HepG2 (cell line): Measurements from ENCODE around the gene TAF6. TPM values are rescaled to one million over a fixed set of nuclear protein-coding genes. Genes with fewer than 3 reads are reported as not detected.

ENCODE experiments used
- CEBPB ChIP-seq: IDR thresholded peaks from 2 replicates; pipeline ENCODE4 v1.6.1; 2011; ENCODE audit warnings: low read depth, low read length, improper control_type of control experiment, borderline replicate concordance
- ELF3 ChIP-seq: IDR thresholded peaks from 2 replicates; pipeline ENCODE4 v1.6.1; 2016; ENCODE audit warnings: missing genetic modification reagents, missing compliant biosample characterization
- GATAD2A ChIP-seq: IDR thresholded peaks from 2 replicates; pipeline ENCODE4 v1.6.1; 2016
- NR2F1 ChIP-seq, 2 experiments: fragments of 450-650 bp in 1 of 2; formaldehyde crosslinking in 1 of 2; IDR thresholded peaks; 2 replicates each; pipeline versions ENCODE4 v1.5.0 to v1.6.1; 2016 to 2020; ENCODE audit warnings: mild to moderate bottlenecking in 1 of 2, missing compliant biosample characterization in 1 of 2, missing genetic modification reagents in 1 of 2, moderate library complexity in 1 of 2
- PHF21A ChIP-seq: sonication (generic); formaldehyde crosslinking; IDR thresholded peaks from 2 replicates; pipeline ENCODE4 v1.5.0; 2020; ENCODE audit warnings: mild to moderate bottlenecking, missing genetic modification reagents
- POGZ ChIP-seq: sonication (generic); formaldehyde crosslinking; IDR thresholded peaks from 2 replicates; pipeline ENCODE4 v1.4.0; 2020; ENCODE audit warnings: mild to moderate bottlenecking, missing genetic modification reagents
- POLR2G ChIP-seq: fragments of 200-400 bp; formaldehyde crosslinking; IDR thresholded peaks from 2 replicates; pipeline ENCODE4 v1.6.1; 2018; ENCODE audit warnings: mild to moderate bottlenecking, low read depth, low read length, moderate library complexity
- RORA ChIP-seq: sonication (generic); formaldehyde crosslinking; IDR thresholded peaks from 2 replicates; pipeline ENCODE4 v1.5.0; 2020; ENCODE audit warnings: mild to moderate bottlenecking, missing genetic modification reagents, moderate library complexity
- SMARCC2 ChIP-seq: fragments of 450-650 bp; IDR thresholded peaks from 2 replicates; pipeline ENCODE4 v1.6.1; 2017; ENCODE audit warnings: antibody characterized with exemption, mild to moderate bottlenecking
- SMYD3 ChIP-seq: sonication (generic); formaldehyde crosslinking; IDR thresholded peaks from 2 replicates; pipeline ENCODE4 v1.8.1; 2023; ENCODE audit warnings: mild to moderate bottlenecking, missing genetic modification reagents
- SRSF9 ChIP-seq: fragments of 200-400 bp; formaldehyde crosslinking; IDR thresholded peaks from 2 replicates; pipeline ENCODE4 v1.6.1; 2018; ENCODE audit warnings: borderline replicate concordance, mild to moderate bottlenecking, low read depth, low read length; ENCODE audit not compliant: insufficient read depth, poor library complexity, severe bottlenecking
- TAF15 ChIP-seq: fragments of 200-400 bp; formaldehyde crosslinking; IDR thresholded peaks from one replicate; pipeline ENCODE4 v1.6.1; 2018; ENCODE audit warnings: mild to moderate bottlenecking, low read depth, low read length; ENCODE audit not compliant: poor library complexity, severe bottlenecking
- ZNF24 ChIP-seq: fragments of 450-650 bp; IDR thresholded peaks from 2 replicates; pipeline ENCODE4 v1.6.1; 2017; ENCODE audit warnings: antibody characterized with exemption, mild to moderate bottlenecking
- ZNF331 ChIP-seq: sonication (generic); formaldehyde crosslinking; IDR thresholded peaks from 2 replicates; pipeline ENCODE4 v1.4.0; 2020; ENCODE audit warnings: missing genetic modification reagents
- ZNF44 ChIP-seq: sonication (generic); formaldehyde crosslinking; IDR thresholded peaks from 2 replicates; pipeline ENCODE4 v1.5.1; 2020; ENCODE audit warnings: mild to moderate bottlenecking, missing genetic modification reagents
- ZNF563 ChIP-seq: sonication (generic); formaldehyde crosslinking; IDR thresholded peaks from 2 replicates; pipeline ENCODE4 v1.8.0; 2022; ENCODE audit warnings: mild to moderate bottlenecking, moderate library complexity, missing genetic modification reagents
- ZNF644 ChIP-seq: IDR thresholded peaks from 2 replicates; pipeline ENCODE4 v1.6.1; 2016; ENCODE audit warnings: low read depth
- ZNF747 ChIP-seq: sonication (generic); formaldehyde crosslinking; IDR thresholded peaks from 2 replicates; pipeline ENCODE4 v1.8.1; 2023; ENCODE audit warnings: missing genetic modification reagents, mild to moderate bottlenecking, borderline replicate concordance
- polyA plus RNA-seq, 8 experiments: library from polyadenylated mRNA; depleted of rRNA in 3 of 8; stranded (reverse) in 7 of 8; unstranded in 1 of 8; fragments of >200 nt; fragmentation: Illumina TruSeq in 4 of 8; extraction: Trizol in 4 of 8; gene quantifications; 2 replicates each; pipeline versions ENCODE4 v1.2.1 to v1.2.3, GENCODE V29; 2011 to 2016; ENCODE audit warnings: low read depth in 4 of 8, missing spikeins in 1 of 8, mixed read lengths in 1 of 8; ENCODE audit not compliant: insufficient read depth in 1 of 8
- total RNA-seq, 5 experiments: library from RNA; depleted of rRNA; stranded (reverse); fragments of >200 nt; fragmentation: Illumina TruSeq; extraction: Trizol; gene quantifications; 2 replicates each; pipeline ENCODE4 v1.2.3, GENCODE V29; 2016; ENCODE audit warnings: low read depth in 1 of 5
- TF ChIP-seq, protein P1 (sequence below): sonication (generic); formaldehyde crosslinking; IDR thresholded peaks from 2 replicates; pipeline ENCODE4 v1.4.0; 2020; ENCODE audit warnings: missing genetic modification reagents
- TF ChIP-seq, protein P2 (sequence below): sonication (generic); formaldehyde crosslinking; IDR thresholded peaks from 2 replicates; pipeline ENCODE4 v1.8.0; 2022; ENCODE audit warnings: missing genetic modification reagents, mild to moderate bottlenecking, borderline replicate concordance
- TF ChIP-seq, protein P3 (sequence below): sonication (generic); formaldehyde crosslinking; IDR thresholded peaks from 2 replicates; pipeline ENCODE4 v1.4.0; 2020; ENCODE audit warnings: low read depth, missing genetic modification reagents

The TAF6 gene
- total and polyA plus RNA-seq, 2 of the 13 experiments (the other 11 are each of a cell fraction or from before 2014, with no cell fraction given), result 12.9 to 18.8 TPM

DNA sequence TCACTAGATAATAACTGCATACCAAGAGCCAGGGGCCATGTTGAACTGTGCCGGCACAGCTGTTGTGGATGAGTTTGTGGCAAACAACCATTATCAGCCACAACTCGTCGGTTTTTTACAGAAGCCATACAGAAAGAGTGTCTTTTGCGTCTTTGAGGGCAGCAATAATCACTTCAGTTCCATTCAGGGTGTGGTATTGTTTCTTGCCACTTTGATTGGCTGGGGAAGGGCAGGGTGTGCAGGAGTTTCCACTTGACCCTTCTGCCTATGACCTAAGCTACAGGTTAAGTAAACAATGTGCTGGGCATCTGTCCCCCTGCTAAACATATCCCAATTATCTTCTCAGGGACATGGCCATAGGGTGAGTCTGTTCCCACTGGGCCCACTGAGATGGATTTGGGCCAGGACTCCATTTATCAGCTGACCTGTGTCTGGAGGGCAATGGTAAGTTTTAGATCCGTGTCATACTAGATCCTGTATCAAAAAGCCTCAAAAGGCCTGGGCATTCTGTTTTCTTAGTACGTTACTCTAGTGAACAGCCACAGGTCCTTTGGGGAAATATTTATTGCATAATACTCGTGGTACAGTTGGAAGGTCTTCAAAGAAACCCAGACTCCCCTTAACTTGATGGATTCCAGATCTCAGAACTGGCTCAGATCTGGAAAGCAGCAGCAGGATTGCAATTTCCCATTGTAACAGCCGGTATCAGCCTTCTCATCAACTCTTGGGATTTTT is 53.5 kb downstream of the TAF6 start (continued):
- TF ChIP-seq NR2F1 (CRISPR knock-in tag; IDR thresholded peaks at IDR 0.05) (0 out of 4 replicates have a peak, but pooled peaks of 1 of the 2 experiments have one; percentile 14), SMYD3 (no peak), TAF15 (no peak), GATAD2A (no peak), SRSF9 (no peak), ZNF24 (no peak), ZNF563 (no peak), RORA (CRISPR knock-in tag) (no peak), POLR2G (peak; percentile 51; the same call in 1 of the 2 replicates), SMARCC2 (no peak), ZNF331 (CRISPR knock-in tag) (no peak), ZNF44 (CRISPR knock-in tag) (no peak), POGZ (CRISPR knock-in tag) (no peak), ZNF644 (CRISPR knock-in tag) (no peak), ZNF747 (no peak), CEBPB (peak; percentile 45; the same call in 1 of the 2 replicates), PHF21A (CRISPR knock-in tag) (no peak), ELF3 (no peak)
- TF ChIP-seq, protein P1, sequence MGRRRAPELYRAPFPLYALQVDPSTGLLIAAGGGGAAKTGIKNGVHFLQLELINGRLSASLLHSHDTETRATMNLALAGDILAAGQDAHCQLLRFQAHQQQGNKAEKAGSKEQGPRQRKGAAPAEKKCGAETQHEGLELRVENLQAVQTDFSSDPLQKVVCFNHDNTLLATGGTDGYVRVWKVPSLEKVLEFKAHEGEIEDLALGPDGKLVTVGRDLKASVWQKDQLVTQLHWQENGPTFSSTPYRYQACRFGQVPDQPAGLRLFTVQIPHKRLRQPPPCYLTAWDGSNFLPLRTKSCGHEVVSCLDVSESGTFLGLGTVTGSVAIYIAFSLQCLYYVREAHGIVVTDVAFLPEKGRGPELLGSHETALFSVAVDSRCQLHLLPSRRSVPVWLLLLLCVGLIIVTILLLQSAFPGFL (CRISPR knock-in tag), result no peak
- TF ChIP-seq, protein P2, sequence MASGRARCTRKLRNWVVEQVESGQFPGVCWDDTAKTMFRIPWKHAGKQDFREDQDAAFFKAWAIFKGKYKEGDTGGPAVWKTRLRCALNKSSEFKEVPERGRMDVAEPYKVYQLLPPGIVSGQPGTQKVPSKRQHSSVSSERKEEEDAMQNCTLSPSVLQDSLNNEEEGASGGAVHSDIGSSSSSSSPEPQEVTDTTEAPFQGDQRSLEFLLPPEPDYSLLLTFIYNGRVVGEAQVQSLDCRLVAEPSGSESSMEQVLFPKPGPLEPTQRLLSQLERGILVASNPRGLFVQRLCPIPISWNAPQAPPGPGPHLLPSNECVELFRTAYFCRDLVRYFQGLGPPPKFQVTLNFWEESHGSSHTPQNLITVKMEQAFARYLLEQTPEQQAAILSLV (CRISPR knock-in tag), result no peak
- TF ChIP-seq, protein P3, sequence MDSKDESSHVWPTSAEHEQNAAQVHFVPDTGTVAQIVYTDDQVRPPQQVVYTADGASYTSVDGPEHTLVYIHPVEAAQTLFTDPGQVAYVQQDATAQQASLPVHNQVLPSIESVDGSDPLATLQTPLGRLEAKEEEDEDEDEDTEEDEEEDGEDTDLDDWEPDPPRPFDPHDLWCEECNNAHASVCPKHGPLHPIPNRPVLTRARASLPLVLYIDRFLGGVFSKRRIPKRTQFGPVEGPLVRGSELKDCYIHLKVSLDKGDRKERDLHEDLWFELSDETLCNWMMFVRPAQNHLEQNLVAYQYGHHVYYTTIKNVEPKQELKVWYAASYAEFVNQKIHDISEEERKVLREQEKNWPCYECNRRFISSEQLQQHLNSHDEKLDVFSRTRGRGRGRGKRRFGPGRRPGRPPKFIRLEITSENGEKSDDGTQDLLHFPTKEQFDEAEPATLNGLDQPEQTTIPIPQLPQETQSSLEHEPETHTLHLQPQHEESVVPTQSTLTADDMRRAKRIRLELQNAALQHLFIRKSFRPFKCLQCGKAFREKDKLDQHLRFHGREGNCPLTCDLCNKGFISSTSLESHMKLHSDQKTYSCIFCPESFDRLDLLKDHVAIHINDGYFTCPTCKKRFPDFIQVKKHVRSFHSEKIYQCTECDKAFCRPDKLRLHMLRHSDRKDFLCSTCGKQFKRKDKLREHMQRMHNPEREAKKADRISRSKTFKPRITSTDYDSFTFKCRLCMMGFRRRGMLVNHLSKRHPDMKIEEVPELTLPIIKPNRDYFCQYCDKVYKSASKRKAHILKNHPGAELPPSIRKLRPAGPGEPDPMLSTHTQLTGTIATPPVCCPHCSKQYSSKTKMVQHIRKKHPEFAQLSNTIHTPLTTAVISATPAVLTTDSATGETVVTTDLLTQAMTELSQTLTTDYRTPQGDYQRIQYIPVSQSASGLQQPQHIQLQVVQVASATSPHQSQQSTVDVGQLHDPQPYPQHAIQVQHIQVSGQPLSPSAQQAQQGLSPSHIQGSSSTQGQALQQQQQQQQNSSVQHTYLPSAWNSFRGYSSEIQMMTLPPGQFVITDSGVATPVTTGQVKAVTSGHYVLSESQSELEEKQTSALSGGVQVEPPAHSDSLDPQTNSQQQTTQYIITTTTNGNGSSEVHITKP (CRISPR knock-in tag), result no peak
